ENCODE data around the gene CNNM4. TPM values are rescaled to one million over a fixed set of nuclear protein-coding genes. Genes with fewer than 3 reads are reported as not detected.
A peak's percentile ranks its signal among the peaks of the same experiment; 100 is the strongest.

Gene CNNM4
- total RNA-seq, 1 donor from 2014 or later: 15.6 TPM

- no peak for DNase-seq (ENCODE audit: low read depth)
Observed at GRCh38 chr2:96810783-96811192, 50.1 kb downstream of the CNNM4 start.

DNA sequence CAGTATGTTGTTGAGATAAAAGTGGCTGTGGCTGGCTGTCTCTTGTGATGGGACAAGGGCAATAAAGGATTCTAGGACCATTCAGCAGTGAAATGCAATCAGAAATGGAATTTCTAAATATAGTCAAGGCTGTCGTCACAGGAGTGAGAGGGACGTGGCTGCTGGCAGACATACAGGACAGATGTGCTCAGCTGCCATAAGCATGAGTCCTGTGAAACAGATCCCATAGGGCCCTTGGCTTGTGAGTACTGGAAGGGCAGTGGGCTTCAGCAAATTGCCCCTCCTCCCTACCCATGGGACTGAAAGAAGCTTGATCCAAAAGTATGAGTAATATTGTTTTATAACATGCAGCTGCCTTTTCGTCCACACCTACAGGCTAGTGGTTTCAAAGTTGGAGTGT, 51.2 kb downstream of the CNNM4 start:
- peak; percentile 64 for DNase-seq (ENCODE audit: low read depth)

- DNase-seq (ENCODE audit: low read depth): no peak
Observed at GRCh38 chr2:96813656-96814055, 53.0 kb downstream of the CNNM4 start.

- peak; percentile 13 for DNase-seq (ENCODE audit: low read depth)
Observed at GRCh38 chr2:96815326-96816126, 54.8 kb downstream of the CNNM4 start.

DNA sequence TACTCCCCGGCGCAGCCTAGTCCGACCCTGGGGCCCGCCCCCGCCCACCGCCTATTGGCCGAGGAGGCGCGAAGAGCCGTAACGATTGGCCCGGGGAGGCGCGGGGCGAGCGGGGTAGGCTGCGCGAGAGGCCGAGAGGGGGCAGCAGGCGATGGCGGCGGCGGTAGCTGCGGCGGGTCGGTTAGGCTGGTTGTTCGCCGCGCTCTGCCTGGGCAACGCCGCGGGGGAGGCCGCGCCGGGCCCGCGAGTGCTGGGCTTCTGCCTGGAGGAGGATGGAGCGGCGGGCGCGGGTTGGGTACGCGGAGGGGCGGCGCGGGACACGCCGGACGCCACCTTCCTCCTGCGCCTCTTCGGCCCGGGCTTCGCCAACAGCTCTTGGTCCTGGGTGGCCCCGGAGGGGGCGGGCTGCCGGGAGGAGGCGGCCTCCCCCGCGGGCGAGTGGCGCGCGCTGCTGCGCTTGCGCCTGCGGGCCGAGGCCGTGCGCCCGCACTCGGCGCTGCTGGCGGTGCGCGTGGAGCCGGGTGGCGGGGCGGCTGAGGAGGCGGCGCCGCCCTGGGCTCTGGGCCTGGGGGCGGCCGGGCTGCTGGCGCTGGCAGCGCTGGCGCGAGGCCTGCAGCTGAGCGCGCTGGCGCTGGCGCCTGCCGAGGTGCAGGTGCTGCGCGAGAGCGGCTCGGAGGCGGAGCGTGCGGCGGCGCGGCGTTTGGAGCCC, 55.6 kb downstream of the CNNM4 start, which contains the start of gene CNNM3:
TSS of gene CNNM3 (plus strand) at position 142 of the 709 bp plus-strand sequence. CDS start at position 152, 10 bp downstream.
- DNase-seq (ENCODE audit: low read depth): peak; percentile 94

DNA sequence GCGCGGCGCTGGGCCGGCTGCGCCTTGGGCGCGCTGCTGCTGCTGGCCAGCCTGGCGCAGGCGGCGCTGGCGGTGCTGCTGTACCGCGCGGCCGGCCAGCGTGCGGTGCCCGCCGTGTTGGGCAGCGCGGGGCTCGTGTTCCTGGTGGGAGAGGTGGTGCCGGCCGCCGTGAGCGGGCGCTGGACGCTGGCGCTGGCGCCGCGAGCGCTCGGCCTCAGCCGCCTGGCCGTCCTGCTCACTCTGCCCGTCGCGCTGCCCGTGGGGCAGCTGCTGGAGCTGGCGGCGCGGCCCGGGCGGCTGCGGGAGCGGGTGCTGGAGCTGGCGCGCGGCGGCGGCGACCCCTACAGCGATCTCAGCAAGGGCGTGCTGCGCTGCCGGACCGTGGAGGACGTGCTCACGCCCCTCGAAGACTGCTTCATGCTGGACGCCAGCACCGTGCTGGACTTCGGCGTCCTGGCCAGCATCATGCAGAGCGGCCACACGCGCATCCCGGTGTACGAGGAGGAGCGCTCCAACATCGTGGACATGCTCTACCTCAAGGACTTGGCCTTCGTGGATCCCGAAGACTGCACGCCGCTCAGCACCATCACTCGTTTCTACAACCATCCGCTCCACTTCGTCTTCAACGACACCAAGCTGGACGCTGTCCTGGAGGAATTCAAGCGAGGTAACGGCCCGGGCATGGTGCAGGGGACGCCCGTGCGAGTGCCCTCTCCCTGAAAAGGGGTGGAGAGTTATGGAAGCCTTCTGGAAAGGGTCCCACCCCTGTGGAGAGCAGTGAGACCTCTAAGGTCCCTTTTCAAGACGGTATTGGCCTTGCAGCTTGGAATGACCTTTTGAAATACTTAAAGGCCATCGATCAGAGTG, 56.4 kb downstream of the CNNM4 start:
- DNase-seq (ENCODE audit: low read depth): peak; percentile 12

GRCh38 chr2:96817882-96818281, 57.2 kb downstream of the CNNM4 start:
- no peak for DNase-seq (ENCODE audit: low read depth)

- no peak for DNase-seq (ENCODE audit: low read depth)
Observed at GRCh38 chr2:96819128-96819875, 58.6 kb downstream of the CNNM4 start.

DNA sequence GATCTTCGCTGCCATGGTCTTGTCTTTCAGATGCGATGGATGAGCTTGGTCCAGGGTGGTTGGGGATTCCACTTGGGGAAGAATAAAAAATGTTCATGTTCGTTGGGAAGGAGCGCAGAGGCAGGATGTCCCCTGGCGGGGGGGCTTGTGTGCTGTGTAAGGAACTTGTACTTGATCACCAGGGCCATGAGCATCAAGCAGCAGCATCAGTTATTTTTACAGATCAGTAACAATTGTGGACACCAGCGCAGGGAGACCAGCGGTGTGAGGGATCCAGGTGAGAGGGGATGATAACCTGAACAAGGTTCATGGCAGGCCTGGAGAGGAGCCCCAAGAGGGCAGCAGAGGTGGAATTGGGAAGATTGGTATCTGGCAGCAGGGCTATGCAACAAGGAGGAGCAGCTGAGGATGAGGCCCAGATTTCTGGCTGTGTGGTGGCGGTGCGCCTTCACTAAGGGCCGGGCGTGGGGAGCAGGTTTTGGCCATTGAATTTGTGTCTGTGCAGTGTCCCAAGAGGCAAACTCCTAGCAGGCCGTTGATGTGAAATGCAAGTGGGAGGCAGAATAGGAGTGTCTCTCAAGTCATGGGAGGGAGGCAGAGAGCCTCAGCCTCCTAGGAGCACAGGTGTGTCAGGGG, 59.3 kb downstream of the CNNM4 start:
- DNase-seq (ENCODE audit: low read depth): no peak

DNA sequence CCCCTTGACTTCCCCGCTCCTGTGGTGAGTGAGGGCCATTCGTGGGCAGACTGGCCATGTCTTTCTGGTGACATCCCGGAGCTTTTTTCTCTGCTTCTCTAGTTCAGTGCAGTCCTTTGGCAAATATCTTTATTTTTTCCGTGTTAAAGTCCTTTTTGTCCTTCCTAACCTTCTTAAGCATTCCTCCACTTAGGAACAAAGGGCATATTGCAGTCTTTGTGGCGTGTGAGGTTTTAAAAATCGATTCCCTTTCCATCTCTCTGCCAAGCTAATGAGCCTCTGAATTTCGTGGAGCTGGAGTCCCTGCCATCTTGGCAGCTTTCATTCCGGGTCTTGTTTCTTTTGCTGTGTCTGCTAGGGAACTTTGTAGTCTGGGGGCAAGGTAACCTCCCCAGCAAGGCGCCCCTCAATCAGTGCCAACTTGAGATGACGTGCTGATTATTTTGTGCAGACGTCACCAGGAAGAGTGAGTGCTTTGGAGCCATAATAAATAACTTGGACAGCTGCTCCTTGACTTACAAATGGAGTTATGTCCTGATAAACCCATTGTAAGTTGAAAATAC, 60.5 kb downstream of the CNNM4 start:
- no peak for DNase-seq (ENCODE audit: low read depth)

DNA sequence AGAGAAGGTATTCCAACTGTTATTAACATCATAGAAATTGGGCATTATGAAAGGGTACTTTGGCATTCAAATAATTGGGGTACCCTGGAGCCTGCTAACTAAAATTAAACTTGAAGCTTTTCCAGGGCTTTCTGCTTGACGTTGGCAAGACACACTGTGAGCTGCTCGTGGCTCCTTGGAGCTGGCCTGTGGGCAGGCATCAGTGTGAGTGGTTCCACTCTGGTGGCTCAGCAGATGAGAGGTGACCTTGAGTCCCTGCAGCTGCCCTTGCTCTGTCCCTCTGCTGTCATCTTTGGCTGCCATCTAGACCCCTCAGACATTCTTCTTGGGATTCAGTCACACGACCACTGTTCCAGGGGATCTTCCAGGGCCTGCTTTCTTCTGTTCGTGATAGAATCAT, 62.1 kb downstream of the CNNM4 start:
- DNase-seq (ENCODE audit: low read depth): peak; percentile 26

- DNase-seq (ENCODE audit: low read depth): no peak
Observed at GRCh38 chr2:96823198-96823597, 62.5 kb downstream of the CNNM4 start.

- no peak for DNase-seq (ENCODE audit: low read depth)
Observed at GRCh38 chr2:96824079-96824870, 63.6 kb downstream of the CNNM4 start.

DNA sequence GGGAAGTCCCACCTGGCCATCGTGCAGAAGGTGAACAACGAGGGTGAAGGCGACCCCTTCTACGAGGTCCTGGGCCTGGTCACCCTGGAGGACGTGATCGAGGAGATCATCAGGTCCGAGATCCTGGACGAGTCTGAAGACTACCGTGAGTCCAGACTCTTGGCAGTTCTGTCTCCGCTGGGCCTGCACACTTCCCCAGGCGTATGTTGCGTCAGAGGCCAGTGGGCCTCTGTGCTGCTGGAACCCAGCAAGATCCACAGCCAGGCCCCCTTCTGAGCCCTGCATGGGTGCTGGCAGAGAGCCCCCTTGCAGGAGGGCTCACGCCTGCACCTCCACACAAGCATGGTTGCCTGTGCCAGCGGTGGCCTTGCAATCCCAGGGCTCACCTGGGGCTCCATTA, 64.4 kb downstream of the CNNM4 start:
- no peak for DNase-seq (ENCODE audit: low read depth)

GRCh38 chr2:96826546-96827278, 66.0 kb downstream of the CNNM4 start:
- DNase-seq (ENCODE audit: low read depth): no peak

GRCh38 chr2:96828436-96828835, 67.7 kb downstream of the CNNM4 start:
- no peak for DNase-seq (ENCODE audit: low read depth)

DNA sequence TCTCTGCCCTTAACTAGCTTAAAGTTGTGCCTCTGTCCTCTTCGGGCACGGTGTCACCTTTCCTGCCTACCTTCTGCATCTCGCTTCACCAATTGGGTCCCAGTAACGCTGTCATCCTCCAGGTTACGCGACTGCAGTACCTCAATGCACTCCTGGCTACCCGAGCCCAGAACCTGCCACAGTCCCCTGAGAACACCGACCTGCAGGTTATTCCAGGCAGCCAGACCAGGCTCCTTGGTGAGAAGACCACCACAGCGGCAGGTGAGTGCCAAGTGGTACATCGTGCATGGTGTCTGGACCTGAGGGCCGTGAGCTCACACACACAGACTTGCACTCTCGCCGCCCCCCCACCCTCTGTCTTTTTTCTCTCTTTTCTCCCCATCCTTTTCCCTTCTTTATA, 68.2 kb downstream of the CNNM4 start:
- DNase-seq (ENCODE audit: low read depth): no peak

DNA sequence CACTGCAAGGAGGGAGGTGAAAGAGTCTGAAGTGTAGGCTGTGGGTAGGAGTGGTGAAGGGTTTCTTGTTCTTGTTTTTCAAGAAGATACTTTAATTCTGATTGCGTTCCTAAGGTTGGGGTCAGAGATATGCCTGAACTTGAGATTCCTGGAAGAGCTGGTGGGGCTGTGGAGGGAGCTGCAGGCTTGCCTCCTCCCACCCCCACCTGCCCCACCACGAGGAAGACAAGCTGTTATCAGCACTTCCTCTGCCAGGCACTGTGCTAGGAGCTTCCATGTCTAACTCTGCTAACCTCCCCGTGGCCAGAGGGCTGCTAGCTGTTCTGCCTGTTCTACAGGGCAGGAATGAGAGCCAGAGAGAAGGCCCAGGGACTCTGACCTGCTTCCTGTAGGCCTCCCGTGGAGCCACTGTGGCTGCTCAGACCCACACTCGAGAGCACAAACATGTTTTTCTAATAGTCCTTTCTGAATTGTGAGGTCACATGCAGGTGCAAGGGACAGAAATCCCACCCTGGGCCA, 69.4 kb downstream of the CNNM4 start:
- no peak for DNase-seq (ENCODE audit: low read depth)

All from myocyte (in vitro differentiated cells).